SU-DHL-6 (cell line): ENCODE measurements around the gene PPP6R1.

ENCODE experiments used
- H2AFZ ChIP-seq: fragments of 200-600 bp; sonication (generic); 2 replicates; pipeline ENCODE4 v1.6.1; 2014; ENCODE audit warnings: low read depth, mild to moderate bottlenecking, moderate library complexity, mixed read lengths, antibody characterized with exemption, low read length; ENCODE audit not compliant: severe bottlenecking
- H3F3A ChIP-seq: fragments of 200-600 bp; shearing (Covaris generic); 2 replicates; pipeline ENCODE4 v1.6.0; 2016; ENCODE audit warnings: antibody characterized with exemption, mild to moderate bottlenecking; ENCODE audit not compliant: insufficient read depth
- H3K27ac ChIP-seq: fragments of 200-600 bp; sonication (generic); 2 replicates; pipeline ENCODE4 v1.5.1; 2016; ENCODE audit warnings: low read depth, mild to moderate bottlenecking, low read length, moderate library complexity, mixed read lengths
- H3K27me3 ChIP-seq: fragments of 200-600 bp; sonication (generic), shearing (Covaris generic); 2 replicates; pipeline ENCODE4 v1.6.0; 2014; ENCODE audit warnings: mild to moderate bottlenecking, low read length
- H3K36me3 ChIP-seq: fragments of 200-600 bp; sonication (generic); 2 replicates; pipeline ENCODE4 v1.6.1; 2014; ENCODE audit warnings: mild to moderate bottlenecking, low read length, mixed read lengths
- H3K4me2 ChIP-seq: fragments of 300-600, 200-600 bp; shearing (Covaris generic), sonication (generic); 2 replicates; pipeline ENCODE4 v1.6.0; 2014; ENCODE audit warnings: low read length, low read depth, mild to moderate bottlenecking; ENCODE audit not compliant: poor library complexity, severe bottlenecking
- H3K4me3 ChIP-seq: fragments of 200-600 bp; sonication (generic); 2 replicates; pipeline ENCODE4 v1.5.1; 2014; ENCODE audit warnings: antibody characterized with exemption, low read length, mild to moderate bottlenecking, mixed read lengths; ENCODE audit not compliant: insufficient read depth, poor library complexity, severe bottlenecking
- H3K79me2 ChIP-seq: fragments of 200-600 bp; sonication (generic); 2 replicates; pipeline ENCODE4 v1.6.1; 2014; ENCODE audit warnings: mild to moderate bottlenecking, low read length, moderate library complexity; ENCODE audit not compliant: insufficient read depth
- H3K9ac ChIP-seq: fragments of 200-600 bp; sonication (generic); 2 replicates; pipeline ENCODE4 v1.7.0; 2014; ENCODE audit warnings: mild to moderate bottlenecking, low read length
- H3K9me2 ChIP-seq: fragments of 200-600 bp; sonication (generic); replicated peaks from 2 replicates; pipeline ENCODE4 v1.6.1; 2014; ENCODE audit warnings: low read length; ENCODE audit not compliant: insufficient read depth
- H3K9me3 ChIP-seq: fragments of 200-600 bp; sonication (generic); 2 replicates; pipeline ENCODE4 v1.6.1; 2014; ENCODE audit warnings: low read length, mixed read lengths; ENCODE audit not compliant: insufficient read depth
- H4K20me1 ChIP-seq: fragments of 200-600 bp; sonication (generic); 2 replicates; pipeline ENCODE4 v1.6.1; 2014; ENCODE audit warnings: low read depth, mild to moderate bottlenecking, antibody characterized with exemption, low read length, moderate library complexity, mixed read lengths
- CTCF ChIP-seq: fragments of 200-600 bp; sonication (generic); IDR thresholded peaks from one replicate; pipeline ENCODE4 v1.5.1; 2017; ENCODE audit warnings: antibody characterized with exemption, mild to moderate bottlenecking, low read length, moderate library complexity; ENCODE audit not compliant: insufficient read depth, poor library complexity, severe bottlenecking
- EZH2phosphoT487 ChIP-seq: fragments of 200-600 bp; sonication (generic), shearing (Covaris generic); conservative IDR thresholded peaks from 2 replicates; pipeline ENCODE4 v1.6.1; 2018; ENCODE audit warnings: mild to moderate bottlenecking, antibody characterized with exemption, low read length, moderate library complexity, mixed read lengths

The PPP6R1 gene

GRCh38 chr19:55199620-55200204 is 59.1 kb downstream of the PPP6R1 start:
- no peak overlapping the region for H3K4me2 ChIP-seq
- H3K4me3 ChIP-seq, result no peak overlapping the region
- no peaks in the 10 kb centered on the region for H3K9me3 ChIP-seq
- H3F3A ChIP-seq, result no peaks in the 10 kb centered on the region
- H3K79me2 ChIP-seq, result no peaks in the 10 kb centered on the region
- TF ChIP-seq CTCF (no peak), EZH2phosphoT487 (no peak)
- H3K9me2 ChIP-seq, result no peaks in the 10 kb centered on the region
- no peak overlapping the region for H3K9ac ChIP-seq
- no peak overlapping the region for H2AFZ ChIP-seq
- H4K20me1 ChIP-seq, result no peaks in the 10 kb centered on the region
- no peaks in the 10 kb centered on the region for H3K36me3 ChIP-seq
- no peaks in the 10 kb centered on the region for H3K27me3 ChIP-seq
- no peak overlapping the region for H3K27ac ChIP-seq

- no peak for TF ChIP-seq EZH2phosphoT487
- TF ChIP-seq CTCF, result no peak
- Histone ChIP-seq H3K27me3 (no peaks in the 10 kb centered on the region), H3K4me3 (no peak overlapping the region), H3K79me2 (no peaks in the 10 kb centered on the region), H3K4me2 (no peak overlapping the region), H3K9me3 (no peaks in the 10 kb centered on the region), H3K9ac (no peak overlapping the region), H4K20me1 (no peaks in the 10 kb centered on the region), H3F3A (no peaks in the 10 kb centered on the region), H3K36me3 (no peaks in the 10 kb centered on the region), H3K27ac (no peak overlapping the region), H2AFZ (no peak overlapping the region), H3K9me2 (no peaks in the 10 kb centered on the region)
These were observed 60.2 kb downstream of the PPP6R1 start for GRCh38 chr19:55198651-55199050.

GRCh38 chr19:55197528-55197927 is 61.3 kb downstream of the PPP6R1 start:
- no peak overlapping the region for H2AFZ ChIP-seq
- no peaks in the 10 kb centered on the region for H3K79me2 ChIP-seq
- H3K36me3 ChIP-seq, result no peaks in the 10 kb centered on the region
- H3K27ac ChIP-seq, result no peak overlapping the region
- no peaks in the 10 kb centered on the region for H4K20me1 ChIP-seq
- no peak overlapping the region for H3K4me3 ChIP-seq
- H3K27me3 ChIP-seq, result no peaks in the 10 kb centered on the region
- no peak overlapping the region for H3K9ac ChIP-seq
- no peaks in the 10 kb centered on the region for H3K9me2 ChIP-seq
- TF ChIP-seq EZH2phosphoT487 (no peak), CTCF (no peak)
- H3F3A ChIP-seq, result no peaks in the 10 kb centered on the region
- H3K4me2 ChIP-seq, result no peak overlapping the region
- no peaks in the 10 kb centered on the region for H3K9me3 ChIP-seq
